Measurements from ENCODE around the gene UBR1. TPM values are rescaled to one million over a fixed set of nuclear protein-coding genes. Genes with fewer than 3 reads are reported as not detected.
"Not testable (repeated sequence)": the region's sequence is repeated elsewhere in the genome, so short reads cannot be mapped to it uniquely, and the experiment has no call there.

UBR1 gene
- total and polyA plus RNA-seq, 12 donors, result 3.8 to 46.2 (median 26.7) TPM

DNA sequence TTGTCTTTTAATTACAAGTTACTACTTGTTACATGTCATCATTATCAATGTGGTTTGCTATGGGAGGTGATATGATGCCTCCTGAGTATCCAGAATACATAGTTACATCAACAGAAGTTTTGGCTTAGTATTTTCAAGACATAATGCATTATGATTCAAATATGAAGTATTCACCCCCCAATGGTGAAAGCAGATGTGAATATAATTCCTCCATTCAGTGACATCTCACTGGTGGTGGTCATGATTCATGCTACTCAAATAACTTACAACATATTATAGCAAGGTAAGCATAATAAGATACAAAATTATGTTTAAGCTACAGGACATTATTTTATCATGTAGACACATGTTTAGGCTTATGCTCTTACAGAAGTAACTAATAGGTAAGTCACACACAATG lies 150.3 kb downstream of the UBR1 start:
- Histone ChIP-seq H3K27ac (no peak overlapping the region), H3K4me1 (no peaks in the 10 kb centered on the region), H3K9me3 (peaks cover 0 to 6% (median 0%) of the 10 kb centered on the region in 11 donors), H3K36me3 (peaks cover 0 to 100% (median 77%) of the 10 kb centered on the region in 9 donors), H3K4me3 (no peak overlapping the region), H3K27me3 (no peaks in the 10 kb centered on the region)
- DNase-seq (no peak), ATAC-seq (no peak)
- intact Hi-C loops (cut with DNase I), result no loop called here
- TF ChIP-seq, protein P1, sequence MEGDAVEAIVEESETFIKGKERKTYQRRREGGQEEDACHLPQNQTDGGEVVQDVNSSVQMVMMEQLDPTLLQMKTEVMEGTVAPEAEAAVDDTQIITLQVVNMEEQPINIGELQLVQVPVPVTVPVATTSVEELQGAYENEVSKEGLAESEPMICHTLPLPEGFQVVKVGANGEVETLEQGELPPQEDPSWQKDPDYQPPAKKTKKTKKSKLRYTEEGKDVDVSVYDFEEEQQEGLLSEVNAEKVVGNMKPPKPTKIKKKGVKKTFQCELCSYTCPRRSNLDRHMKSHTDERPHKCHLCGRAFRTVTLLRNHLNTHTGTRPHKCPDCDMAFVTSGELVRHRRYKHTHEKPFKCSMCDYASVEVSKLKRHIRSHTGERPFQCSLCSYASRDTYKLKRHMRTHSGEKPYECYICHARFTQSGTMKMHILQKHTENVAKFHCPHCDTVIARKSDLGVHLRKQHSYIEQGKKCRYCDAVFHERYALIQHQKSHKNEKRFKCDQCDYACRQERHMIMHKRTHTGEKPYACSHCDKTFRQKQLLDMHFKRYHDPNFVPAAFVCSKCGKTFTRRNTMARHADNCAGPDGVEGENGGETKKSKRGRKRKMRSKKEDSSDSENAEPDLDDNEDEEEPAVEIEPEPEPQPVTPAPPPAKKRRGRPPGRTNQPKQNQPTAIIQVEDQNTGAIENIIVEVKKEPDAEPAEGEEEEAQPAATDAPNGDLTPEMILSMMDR (IDR thresholded peaks at IDR 0.05), result no peak

DNA sequence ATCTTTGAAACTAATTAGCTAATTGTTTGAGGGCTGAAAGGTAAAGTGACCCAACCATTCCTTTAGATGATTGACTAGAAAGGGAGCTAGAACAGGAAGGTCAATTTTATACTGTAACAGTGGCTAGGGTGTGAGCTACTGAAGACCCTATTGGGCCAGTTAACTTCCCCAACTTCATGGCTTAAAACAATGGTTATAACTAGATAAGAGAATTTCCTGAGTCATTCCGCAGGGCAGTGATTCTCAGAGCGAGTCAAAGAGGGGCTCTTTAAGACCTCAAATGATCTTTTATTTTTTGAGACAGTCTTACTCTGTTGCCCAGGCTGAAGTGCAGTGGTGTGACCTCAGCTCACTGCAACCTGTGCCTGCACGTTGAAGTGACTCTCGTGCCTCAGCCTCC lies 151.5 kb downstream of the UBR1 start:
- intact Hi-C loops (cut with DNase I), result no loop called here
- WGBS, 2 donors, result 94 to 95% methylated on average over 4 of the region's 4 CpGs
- H3K4me1 ChIP-seq, result no peaks in the 10 kb centered on the region
- H3K27ac ChIP-seq, result no peak overlapping the region
- ATAC-seq (no peak), DNase-seq (no peak)
- H3K36me3 ChIP-seq, result peaks cover 0 to 100% (median 78%) of the 10 kb centered on the region in 9 donors
- H3K4me3 ChIP-seq, result no peak overlapping the region
- H3K9me3 ChIP-seq, result peaks cover 0 to 6% (median 0%) of the 10 kb centered on the region in 11 donors
- no peaks in the 10 kb centered on the region for H3K27me3 ChIP-seq
- TF ChIP-seq, protein P1 (IDR thresholded peaks at IDR 0.05), result no peak

DNA sequence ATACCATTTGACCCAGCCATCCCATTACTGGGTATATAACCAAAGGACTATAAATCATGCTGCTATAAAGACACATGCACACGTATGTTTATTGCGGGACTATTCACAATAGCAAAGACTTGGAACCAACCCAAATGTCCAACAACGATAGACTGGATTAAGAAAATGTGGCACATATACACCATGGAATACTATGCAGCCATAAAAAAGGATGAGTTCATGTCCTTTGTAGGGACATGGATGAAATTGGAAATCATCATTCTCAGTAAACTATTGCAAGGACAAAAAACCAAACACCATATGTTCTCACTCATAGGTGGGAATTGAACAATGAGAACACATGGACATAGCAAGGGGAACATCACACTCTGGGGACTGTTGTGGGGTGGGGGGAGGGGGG lies 156.9 kb downstream of the UBR1 start:
- intact Hi-C loops (cut with DNase I); H3K27me3 ChIP-seq; H3K27ac ChIP-seq; DNase-seq; H3K9me3 ChIP-seq; H3K4me1 ChIP-seq; ATAC-seq; H3K4me3 ChIP-seq: not testable (repeated sequence)
- WGBS, 2 donors, result 97 to 100% methylated on average over 3 of the region's 3 CpGs
- H3K36me3 ChIP-seq, result peaks cover 0 to 88% (median 54%) of the 10 kb centered on the region in 9 donors

DNA sequence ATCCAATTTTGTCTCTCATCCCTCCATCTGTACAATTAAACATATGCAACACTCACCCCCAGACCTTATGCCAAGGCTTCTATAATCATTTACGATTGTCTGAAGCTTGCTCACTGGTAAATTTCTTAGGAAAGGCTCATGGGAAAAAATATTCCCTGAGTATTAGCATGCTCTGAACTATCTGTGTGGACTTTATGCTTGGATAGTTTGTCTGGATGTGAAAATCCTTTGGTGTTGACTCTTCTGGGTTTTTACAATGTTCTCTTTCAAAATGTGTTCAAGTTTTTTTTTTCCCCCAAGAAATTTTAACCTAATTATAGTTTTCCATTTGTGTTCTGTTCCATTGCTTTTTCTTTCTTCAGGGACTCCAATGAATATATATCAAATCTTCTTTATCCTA lies 165.3 kb downstream of the UBR1 start:
- TF ChIP-seq, protein P1 (IDR thresholded peaks at IDR 0.05), result no peak
- WGBS, 2 donors, result 86 to 96% methylated on average over 1 of the region's 1 CpG
- Histone ChIP-seq H3K4me3 (no peak overlapping the region), H3K9me3 (no peaks in the 10 kb centered on the region), H3K36me3 (peaks cover 0 to 39% (median 16%) of the 10 kb centered on the region in 9 donors), H3K27ac (no peak overlapping the region), H3K27me3 (no peaks in the 10 kb centered on the region), H3K4me1 (no peaks in the 10 kb centered on the region)
- DNase-seq (no peak), ATAC-seq (no peak)
- intact Hi-C loops (cut with DNase I), result no loop called here

DNA sequence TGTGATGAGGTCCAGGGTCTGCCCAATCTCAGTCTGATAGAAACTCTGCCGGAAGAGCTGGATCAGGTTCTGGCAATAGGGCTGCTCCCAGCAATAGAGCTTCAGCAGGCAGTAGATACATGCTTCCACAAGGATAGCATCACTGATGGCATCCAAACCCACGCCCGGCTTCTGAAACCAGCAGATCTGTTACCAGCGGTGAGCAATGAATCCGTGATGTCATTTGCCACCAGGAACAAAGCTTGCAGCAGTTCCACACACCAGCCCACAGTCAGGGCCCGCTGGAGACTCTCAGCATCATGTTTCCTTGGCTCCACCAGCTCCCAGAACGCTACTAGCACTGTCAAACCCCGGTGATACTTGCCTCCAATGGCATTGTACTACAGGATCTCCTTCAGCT lies 166.0 kb downstream of the UBR1 start:
- DNase-seq, result no peak
- ATAC-seq, result no peak

More for the DNA sequence above, 166.0 kb downstream of the UBR1 start:
- H3K27me3 ChIP-seq, result no peaks in the 10 kb centered on the region
- no peak overlapping the region for H3K4me3 ChIP-seq
- intact Hi-C loops (cut with DNase I), result no loop called here
- no peaks in the 10 kb centered on the region for H3K9me3 ChIP-seq
- 94 to 95% methylated on average over 8 of the region's 8 CpGs for WGBS, 2 donors
- peaks cover 0 to 32% (median 11%) of the 10 kb centered on the region in 9 donors for H3K36me3 ChIP-seq
- H3K4me1 ChIP-seq, result no peaks in the 10 kb centered on the region
- no peak overlapping the region for H3K27ac ChIP-seq
- TF ChIP-seq, protein P1 (IDR thresholded peaks at IDR 0.05), result no peak
